ENCODE data around the gene ENPP3.

The ENPP3 gene

DNA sequence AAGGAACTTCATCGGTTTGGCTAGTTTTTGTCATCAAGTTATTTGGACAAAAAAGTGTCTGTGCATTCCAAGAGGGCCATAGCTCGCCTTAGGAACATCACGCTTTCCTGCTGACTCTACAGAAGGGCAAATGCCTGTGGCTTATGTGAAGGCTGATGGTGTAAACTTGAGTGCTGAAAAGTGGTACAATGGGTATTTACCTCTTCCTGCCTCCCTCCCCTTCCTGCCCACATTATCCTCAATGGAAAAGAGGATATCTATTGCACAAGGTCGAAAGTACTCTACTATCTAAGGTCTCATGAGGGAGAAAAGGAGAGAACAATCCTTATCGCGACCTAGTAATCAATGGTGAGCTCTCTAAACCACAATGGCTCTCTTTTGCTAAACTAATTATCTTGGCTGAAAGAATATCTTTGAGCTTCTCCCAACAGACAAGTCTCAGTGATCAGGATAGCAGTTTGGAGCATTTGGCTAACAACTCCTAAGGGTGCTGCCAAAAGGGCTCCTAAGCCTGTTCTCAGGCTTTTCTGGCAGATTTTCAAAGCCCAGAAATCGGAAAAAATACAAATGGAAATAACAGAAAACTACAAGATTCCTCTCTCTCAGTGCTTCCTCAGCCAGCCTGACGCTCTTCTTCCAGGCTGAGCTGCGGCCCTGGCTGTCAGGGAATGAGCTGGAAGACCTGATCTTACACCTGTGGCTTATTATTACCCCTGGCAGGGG is 128.1 kb downstream of the ENPP3 start:
- no peak for DNase-seq (ENCODE audit: low read depth in 2 of 2)

DNA sequence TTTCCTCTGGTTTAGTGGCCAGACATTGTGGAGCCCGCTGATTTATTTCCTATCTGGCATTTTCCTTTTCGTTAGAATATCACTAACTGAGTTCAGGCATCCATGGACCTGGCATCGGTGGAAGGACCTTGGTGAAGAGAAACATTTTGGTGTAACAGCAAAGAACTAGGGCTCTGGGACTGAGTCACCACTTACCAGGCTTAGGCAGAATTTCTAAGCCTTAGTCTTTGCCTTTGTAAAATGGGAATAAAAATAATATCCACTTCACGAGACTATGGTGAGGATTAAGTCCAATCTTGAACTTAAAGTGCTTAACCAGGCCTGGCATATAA is 128.7 kb downstream of the ENPP3 start:
- no peak for DNase-seq (ENCODE audit: low read depth in 2 of 2)

DNA sequence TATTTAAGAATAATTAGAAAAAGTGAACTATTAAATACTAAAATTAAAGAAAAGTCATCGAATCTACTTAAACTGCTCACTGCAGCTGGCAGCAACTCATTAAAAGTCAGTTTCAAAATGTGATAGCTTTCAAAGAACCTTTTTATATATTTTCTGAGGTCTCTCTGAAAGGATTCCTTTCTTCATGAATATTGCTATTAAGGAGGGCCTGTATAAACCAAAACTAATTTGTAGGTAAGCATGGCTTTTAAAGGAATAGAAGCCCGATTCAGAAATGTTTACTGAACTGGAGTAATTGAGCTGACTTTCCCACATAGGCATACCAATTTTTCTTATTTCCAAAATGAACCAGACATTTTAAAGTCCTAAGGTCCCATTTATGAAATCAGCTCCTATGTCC is 129.5 kb downstream of the ENPP3 start:
- DNase-seq (ENCODE audit: low read depth in 2 of 2): no peak

DNA sequence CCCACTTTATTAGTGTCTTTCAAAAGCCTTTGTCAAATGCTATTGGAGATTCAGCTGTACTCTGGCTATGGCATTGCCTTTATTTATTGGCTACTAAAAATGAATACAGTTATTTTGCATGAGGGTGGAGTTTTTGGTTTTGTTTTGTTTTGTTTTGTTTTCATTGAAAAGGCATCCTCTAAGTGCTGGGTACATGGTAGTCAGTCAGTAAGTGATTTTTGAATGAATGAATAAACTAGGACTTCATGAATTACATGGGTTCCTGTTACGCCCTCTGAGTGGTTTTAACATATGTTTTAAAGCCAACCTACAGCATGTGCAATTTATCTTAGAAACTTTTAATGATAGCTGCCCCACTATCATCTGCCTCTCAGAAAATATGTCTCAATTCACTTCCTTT is 131.9 kb downstream of the ENPP3 start:
- no peak for DNase-seq (ENCODE audit: low read depth in 2 of 2)

DNA sequence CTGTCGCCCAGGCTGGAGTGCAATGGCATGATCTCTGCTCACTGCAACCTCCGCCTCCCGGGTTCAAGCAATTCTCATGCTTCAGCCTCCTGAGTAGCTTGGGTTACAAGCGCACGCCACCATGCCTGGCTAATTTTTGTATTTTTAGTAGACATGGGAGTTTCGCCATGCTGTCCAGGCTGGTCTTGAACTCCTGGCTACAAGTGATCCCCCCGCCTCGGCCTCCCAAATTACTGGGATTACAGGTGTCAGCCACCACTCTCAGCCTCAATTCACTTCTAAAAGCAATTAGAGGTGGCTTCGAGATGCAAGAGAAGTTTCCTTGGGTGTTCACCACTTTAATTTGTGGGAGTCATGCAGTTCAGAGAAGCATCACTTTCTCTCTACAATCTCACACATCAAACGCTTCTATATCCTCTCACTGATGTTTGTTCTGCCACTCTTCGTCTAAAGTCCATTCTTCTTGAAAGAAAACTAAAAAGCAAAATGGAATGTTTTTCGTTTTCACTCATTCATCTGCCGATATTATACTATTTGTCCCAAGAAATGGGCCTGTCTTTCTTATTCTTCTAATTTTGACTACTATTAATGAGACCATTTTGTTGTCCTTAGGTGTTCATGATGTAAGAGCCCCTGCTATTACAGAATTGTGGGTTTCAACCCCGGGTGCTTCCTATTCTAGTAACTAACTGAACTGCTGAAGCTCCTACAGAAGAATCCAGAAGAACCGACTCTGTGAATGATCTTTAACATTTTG is 132.5 kb downstream of the ENPP3 start:
- no peak for DNase-seq (ENCODE audit: low read depth in 2 of 2)

DNA sequence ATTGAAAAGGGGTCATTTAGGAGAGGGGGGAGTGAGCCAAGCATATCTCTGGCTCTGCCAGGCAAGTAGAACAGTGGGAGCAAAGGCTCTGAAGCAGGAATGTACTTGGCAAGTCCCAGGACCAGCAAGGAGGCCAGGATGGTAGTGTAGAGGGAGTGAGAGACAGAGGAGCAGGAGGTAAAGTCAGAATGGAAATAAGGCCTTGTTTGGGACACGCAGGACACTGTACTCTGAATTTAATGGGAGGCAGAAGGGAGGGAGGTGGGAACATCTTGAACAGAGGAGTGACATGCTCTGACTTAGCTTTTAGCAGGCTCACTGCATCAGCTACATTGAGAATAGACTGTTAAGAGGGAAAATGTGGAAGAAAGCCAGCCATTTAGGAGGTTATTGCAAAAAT is 133.7 kb downstream of the ENPP3 start:
- no peak for DNase-seq (ENCODE audit: low read depth in 2 of 2)

DNA sequence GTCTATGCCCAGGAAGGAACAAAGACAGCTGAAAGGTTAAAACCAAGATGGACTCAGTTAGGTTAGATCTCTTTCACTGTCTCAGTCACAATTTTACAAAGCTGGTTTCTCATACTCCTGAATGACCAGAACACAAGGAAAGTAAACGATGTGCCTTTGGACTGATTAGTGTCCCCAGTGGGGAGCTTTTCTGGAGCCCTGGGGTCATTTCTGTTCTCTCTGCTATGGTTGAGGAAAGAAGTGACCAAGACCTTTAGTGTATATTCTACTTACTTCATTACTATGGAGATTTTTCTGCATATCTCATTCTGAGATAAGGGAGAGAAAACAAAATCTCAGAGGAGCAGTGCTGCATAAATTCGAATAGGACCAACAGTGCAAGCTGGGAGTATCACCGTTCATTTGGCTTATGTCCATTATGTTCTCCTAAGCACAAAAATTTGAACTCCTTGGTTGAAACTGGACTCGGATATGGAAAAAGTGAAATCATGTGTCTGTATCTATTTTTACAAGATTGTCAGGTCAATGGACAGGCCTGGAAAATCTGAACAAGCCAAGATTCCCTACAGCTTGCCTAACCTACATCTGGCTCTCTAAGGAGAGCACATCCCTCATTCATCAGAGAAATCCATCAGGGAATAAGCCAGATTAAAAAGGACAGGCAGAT is 136.3 kb downstream of the ENPP3 start:
- no peak for DNase-seq (ENCODE audit: low read depth in 2 of 2)

DNA sequence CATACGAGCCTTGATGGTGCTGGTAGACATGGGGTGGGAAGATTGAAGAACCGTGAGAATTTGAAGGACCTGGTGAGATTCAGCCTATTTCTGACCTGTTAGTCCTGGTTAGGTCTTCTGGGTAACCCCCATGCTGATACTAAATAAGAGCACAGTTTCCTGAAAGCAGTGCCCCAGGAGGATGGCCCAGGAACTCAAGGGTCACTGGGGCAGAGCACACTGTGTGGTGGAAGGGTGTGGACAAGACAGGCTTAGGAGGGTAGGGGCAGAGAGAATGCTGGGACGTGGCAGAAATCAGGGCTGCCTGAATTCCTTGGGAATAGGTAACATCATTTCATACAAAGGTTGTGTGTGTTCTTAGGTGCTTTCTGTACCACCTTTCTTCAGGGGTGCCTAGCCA is 138.8 kb downstream of the ENPP3 start:
- DNase-seq (ENCODE audit: low read depth in 2 of 2): no peak

DNA sequence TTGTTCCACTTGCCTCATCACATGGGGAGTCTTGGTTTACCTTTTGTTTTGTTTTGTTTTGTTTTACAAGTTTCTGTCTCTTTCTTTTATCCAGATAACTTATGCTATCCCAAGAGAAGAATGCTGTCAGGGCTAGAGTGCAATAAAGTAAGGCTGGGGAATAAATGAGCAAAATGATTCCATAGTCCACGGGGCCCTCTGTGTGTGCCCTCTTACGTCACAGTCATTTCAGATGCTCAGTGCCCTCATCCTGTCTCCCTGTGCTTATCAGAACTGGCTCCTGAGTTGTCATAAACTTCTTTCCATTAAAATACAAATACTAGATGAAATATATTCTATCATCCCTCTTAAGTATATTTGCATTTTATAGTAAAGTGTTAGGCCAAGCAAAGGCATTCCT is 139.9 kb downstream of the ENPP3 start:
- no peak for DNase-seq (ENCODE audit: low read depth in 2 of 2)

DNA sequence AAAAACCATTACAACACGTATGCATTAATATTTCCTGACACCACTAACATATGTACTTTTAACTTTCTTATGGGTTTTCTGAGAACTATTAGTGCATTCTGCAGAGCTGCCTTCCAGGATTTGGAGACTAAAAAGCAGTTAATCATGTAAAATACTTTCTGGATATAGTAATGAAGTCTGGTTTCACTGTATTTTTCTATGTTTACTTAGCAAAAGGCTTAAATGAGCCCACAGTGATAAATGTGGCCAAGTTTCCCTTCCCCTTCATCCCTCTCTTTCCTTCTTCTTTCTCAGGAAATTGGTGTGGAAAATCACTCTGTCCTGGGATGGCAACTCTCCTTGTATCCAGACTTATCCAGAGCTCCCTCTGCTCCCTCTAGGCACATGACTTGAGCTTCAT is 141.1 kb downstream of the ENPP3 start:
- no peak for DNase-seq (ENCODE audit: low read depth in 2 of 2)

DNA sequence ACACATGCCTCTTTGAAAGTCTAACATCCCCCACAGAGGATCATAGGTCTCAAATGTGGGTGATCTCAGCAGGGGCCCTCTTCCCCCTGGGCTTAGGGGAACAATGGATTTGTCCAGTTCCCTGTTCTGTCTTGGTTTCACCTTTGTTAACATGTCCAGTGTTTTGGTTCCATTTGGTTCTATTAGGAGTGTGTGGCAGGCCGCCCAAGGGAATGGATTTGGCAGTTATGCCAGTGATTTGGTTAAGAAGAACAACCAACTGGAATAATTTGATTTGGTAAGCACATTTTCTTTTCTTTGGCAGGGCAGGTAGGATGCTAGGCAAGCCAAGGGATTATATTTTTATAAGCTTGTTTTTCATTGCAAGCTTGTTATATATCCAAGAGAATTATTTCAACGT is 142.2 kb downstream of the ENPP3 start:
- no peak for DNase-seq (ENCODE audit: low read depth in 2 of 2)

DNA sequence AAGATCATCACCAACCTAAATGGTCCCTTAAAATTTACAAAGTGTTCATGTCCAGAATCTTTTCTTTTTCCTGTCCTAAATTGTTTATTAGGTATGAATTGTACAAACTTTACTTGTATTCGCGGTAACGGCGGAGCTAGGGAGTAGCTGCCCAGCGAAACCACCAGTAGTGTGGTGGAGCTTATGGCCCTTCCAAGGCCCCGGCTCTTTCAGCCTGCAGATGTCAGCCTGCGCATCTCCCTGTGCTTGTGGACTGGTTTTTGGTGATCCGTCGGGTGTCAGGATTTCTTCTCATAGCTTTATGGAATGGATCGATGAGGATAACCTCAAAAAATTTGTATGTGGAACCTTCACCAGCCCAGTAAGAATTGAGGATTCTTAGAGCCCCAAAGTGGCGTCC is 143.5 kb downstream of the ENPP3 start:
- DNase-seq (ENCODE audit: low read depth in 2 of 2): no peak

DNA sequence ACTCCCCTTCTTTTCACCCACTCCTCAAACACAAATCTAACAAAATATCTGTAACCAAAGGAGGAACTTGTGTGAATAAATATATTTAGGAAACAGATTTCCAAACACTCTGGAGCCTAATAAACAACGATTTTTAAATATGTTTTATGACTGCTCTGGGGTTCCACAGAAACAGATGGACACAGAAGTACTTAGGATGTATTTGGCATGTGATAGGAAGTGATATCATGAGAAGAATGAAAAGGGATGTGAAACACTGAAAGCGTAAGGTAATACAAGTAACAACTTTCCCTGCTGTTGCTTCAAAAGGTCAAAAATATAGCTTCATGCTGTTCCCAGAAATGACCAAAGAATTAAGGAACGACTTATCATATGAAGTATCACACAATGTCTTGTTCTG is 144.6 kb downstream of the ENPP3 start:
- no peak for DNase-seq (ENCODE audit: low read depth in 2 of 2)

DNA sequence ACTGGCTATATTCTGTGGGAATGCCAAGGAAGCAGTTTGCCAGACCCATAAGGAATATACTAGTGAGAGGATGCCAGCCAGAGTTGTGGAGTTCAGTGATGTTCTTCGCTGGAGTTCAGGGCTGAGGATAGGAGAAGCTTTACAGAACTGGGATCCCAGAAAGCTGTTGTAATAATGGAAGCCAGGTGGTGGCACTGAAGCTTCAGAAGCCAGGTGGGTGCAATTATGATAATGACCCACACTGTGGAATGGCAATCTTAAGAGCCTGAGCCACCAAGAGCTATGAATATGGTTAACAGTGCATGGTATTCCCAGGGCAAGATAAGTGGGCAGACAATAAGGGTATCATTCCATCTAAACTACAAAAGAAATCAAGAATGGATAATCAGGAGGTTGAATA is 145.7 kb downstream of the ENPP3 start:
- DNase-seq (ENCODE audit: low read depth in 2 of 2): no peak

DNA sequence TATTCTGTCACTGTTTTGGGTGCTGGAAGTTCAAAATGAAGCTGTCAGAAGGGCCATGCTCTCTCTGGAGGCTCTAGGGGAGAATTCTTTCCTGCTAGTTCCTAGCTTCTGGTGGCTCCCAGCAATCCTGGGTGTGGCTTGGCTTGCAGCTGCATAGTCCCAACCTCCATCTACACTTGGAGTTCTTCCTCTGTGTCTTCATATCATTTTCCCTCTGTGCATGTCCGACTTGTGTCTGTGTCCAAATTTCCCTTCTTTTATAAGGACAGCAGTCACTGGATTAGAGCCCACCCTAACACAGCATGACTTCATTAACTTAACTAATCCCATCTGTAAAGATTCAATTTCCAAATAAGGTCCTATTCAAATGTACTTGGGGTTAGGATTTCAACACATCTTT is 147.5 kb downstream of the ENPP3 start:
- DNase-seq (ENCODE audit: low read depth in 2 of 2): no peak

DNA sequence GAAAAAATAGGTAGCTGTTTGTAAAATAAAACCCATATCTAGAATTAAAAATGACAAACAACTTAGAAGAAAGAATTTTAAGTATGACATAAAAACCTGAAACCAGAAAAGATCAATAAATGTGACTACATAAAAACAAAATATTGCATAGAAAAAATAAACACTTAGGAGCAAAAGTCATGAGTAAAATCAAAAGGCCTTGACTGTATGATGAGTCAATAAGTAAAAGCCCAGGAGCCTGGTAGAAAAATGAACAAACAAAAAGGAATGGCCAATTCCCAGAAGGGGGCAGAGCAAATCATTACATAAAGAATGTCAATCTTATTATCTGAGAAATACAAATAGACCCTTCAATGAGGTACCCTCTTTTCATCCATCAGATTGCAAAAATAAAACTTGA is 150.0 kb downstream of the ENPP3 start:
- no peak for DNase-seq (ENCODE audit: low read depth in 2 of 2)

DNA sequence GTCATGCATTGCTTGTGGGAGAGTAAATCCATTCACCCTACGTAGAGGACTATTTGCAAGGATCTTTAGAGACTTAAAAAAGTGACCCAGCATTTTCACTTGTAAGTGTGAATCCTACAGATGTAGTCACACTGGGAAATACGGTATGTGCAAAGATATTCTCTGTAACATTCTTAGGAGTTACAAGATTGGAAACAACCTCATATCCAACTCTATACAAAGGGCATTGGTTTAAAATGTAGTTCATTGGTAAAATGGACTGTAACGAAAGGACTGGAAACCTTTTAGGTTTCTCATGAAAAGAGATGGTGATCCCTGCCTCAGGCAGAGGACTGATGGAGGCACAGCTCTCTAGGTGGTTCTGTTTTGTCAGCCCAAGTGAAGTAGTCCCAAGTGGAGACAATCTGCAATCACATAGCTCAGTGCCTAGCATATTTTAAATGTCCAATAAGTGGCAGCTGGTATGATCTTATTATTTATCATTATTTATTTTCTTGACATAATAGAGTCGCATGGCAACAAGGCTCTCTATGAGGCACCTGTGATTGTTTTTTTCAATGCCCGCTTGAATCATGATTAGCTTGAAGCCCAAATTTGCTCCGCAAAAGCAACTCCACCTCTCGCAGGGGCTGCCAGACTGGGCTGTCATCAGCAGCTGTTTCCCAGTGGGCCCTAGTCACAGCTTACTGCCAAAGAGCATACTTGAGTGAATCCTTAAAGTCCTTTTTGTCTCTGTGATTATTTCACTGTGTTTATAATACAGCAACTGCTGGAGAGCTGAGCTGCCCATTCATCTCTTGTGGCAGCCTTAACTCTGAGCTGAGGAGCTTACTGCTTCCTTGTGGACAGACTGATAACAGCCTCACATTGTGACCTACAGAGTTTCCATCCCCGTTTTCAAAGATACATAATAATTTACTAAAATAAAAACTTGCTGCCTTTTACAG is 150.9 kb downstream of the ENPP3 start:
- DNase-seq (ENCODE audit: low read depth in 2 of 2): no peak

DNA sequence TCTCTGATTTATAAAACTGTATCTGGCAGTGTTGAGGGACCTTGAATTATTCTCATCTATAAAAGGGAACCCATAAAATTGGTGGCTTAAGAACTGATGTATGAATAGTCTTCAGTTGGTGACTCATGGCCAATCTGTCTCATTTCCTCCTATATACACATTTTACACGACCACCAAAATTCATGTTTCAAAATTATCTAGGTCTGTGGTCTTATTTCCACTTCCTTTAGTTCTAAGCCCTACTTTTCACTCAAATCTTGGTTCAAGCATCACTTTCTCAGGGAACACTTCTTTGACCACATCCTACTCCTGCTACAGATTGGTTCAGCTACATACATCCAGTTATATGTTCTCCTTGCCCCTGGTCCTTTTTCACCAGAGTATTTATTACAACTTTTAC is 152.1 kb downstream of the ENPP3 start:
- DNase-seq (ENCODE audit: low read depth in 2 of 2): no peak

DNA sequence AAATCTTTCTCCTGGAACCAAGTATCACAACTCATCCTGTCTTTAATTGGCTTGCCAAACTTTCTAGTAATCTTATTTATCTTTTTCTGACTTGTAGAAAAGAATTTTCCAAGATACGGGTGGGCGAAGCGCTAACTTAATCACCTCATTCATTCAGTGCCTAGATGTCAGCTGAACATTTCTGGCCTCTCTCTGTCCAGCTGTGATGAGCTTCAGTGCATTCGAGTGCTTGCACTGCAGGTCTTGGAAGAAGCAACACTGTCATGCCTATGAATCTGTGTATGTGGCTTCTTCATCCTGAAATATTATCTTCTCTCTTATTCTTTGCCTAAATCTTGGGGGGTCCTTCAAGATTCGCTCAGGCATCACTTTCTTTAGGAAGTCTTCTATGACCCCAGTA is 154.4 kb downstream of the ENPP3 start:
- no peak for DNase-seq (ENCODE audit: low read depth in 2 of 2)

DNA sequence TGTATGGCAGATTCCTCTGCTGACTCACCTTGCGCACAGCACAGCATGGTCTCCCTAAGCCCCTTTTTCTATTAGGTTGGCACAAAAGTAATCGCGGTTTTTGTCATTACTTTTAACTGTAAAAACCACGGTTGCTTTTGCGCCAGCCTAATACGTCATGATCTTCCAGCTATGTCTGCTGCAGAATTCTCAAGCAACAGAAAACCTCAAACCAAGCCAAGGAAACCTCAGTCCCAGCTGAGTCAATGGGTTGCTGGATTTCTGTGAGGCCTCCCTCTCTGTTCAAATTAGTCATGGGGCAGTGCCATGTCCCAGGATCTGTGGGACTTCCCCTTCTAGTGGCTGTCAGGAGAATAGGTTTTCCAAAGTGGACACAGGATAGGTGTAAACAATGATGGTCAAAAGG is 155.0 kb downstream of the ENPP3 start:
- DNase-seq (ENCODE audit: low read depth in 2 of 2): no peak

DNA sequence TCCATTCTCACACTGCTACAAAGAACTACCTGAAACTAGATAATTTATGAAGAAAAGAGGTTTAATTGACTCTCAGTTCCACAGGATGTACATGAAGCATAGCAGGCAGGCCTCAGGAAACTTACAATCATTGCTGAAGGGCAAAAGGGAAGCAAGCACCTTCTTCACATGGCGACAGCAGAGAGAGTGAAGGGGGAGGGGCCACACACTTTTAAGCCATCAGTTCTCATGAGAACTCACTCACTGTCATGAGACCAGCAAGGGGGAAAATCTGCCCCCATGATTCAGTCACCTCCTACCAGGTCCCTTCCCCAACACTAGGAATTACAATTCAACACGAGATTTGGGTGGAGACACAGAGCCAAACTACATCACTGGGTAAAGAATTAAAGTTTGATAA is 158.3 kb downstream of the ENPP3 start:
- no peak for DNase-seq (ENCODE audit: low read depth in 2 of 2)

All from stimulated activated CD8-positive, alpha-beta memory T cell treated with anti-CD3 and anti-CD28 coated beads, Interleukin-2, amount 100 ng/mL, for 1 hour (primary cell).